WERI-Rb-1 (cell line): ENCODE measurements around the gene MEGF11.

Source experiments
- DNase-seq: peaks from one replicate; pipeline ENCODE4 v3.0.0-alpha.2; 2020
- H3K27ac ChIP-seq: fragments of 250-450 bp; sonication (Bioruptor Pico); 2 replicates; pipeline ENCODE4 v1.5.1; 2020; ENCODE audit warnings: mild to moderate bottlenecking, moderate library complexity
- H3K27me3 ChIP-seq: fragments of 250-450 bp; sonication (Bioruptor Pico); 2 replicates; pipeline ENCODE4 v1.5.1; 2021; ENCODE audit warnings: mild to moderate bottlenecking, low read depth, moderate library complexity; ENCODE audit not compliant: insufficient read depth, severe bottlenecking
- H3K36me3 ChIP-seq: fragments of 250-450 bp; sonication (Bioruptor Pico); 2 replicates; pipeline ENCODE4 v1.5.1; 2020; ENCODE audit warnings: mild to moderate bottlenecking, moderate library complexity
- H3K4me3 ChIP-seq: 2 replicates; pipeline ENCODE4 v1.5.1; 2011; ENCODE audit warnings: low read depth, mild to moderate bottlenecking, control low read depth, low read length
- H3K9me3 ChIP-seq: fragments of 250-450 bp; sonication (Bioruptor Pico); 2 replicates; pipeline ENCODE4 v1.5.1; 2021; ENCODE audit warnings: mild to moderate bottlenecking, moderate library complexity; ENCODE audit not compliant: severe bottlenecking
- CTCF ChIP-seq: IDR thresholded peaks from 2 replicates; pipeline ENCODE4 v1.5.1; 2011; ENCODE audit warnings: low read depth, mild to moderate bottlenecking, control low read depth, inconsistent platforms, low read length

MEGF11 gene

GRCh38 chr15:66220601-66221000, 32.9 kb downstream of the MEGF11 start:
- Histone ChIP-seq H3K27ac (no peak overlapping the region), H3K36me3 (no peaks in the 10 kb centered on the region), H3K4me3 (no peak overlapping the region), H3K27me3 (no peaks in the 10 kb centered on the region), H3K9me3 (no peaks in the 10 kb centered on the region)
- TF ChIP-seq CTCF: 0 out of 2 replicates have a peak, but pooled peaks have one; percentile 4
- no peak for DNase-seq

DNA sequence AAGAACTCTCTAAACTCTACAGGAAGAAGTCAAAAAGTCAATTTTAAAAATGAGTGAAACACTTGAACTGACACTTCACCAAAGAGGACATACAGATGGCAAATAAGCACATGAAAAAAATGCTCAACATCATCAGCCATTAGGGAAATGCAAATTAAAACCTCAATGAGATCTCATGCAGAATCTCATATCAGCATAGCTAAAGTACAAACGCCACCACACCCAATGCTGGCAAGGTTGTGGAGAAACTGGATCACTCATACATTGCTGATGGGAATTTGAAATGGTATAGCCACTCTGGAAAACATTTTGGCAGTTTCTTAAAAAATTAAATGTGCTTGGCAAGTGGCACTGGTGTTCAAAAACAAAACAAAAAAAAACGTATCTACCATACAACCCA, 34.2 kb downstream of the MEGF11 start:
- no peaks in the 10 kb centered on the region for H3K36me3 ChIP-seq
- no peaks in the 10 kb centered on the region for H3K27me3 ChIP-seq
- TF ChIP-seq CTCF: no peak
- H3K9me3 ChIP-seq: no peaks in the 10 kb centered on the region
- H3K27ac ChIP-seq: no peak overlapping the region
- DNase-seq: no peak
- H3K4me3 ChIP-seq: no peak overlapping the region

GRCh38 chr15:66216806-66217205, 36.7 kb downstream of the MEGF11 start:
- Histone ChIP-seq H3K9me3 (no peaks in the 10 kb centered on the region), H3K27me3 (no peaks in the 10 kb centered on the region), H3K27ac (no peak overlapping the region), H3K4me3 (no peak overlapping the region), H3K36me3 (no peaks in the 10 kb centered on the region)
- TF ChIP-seq CTCF: no peak
- DNase-seq: no peak

DNA sequence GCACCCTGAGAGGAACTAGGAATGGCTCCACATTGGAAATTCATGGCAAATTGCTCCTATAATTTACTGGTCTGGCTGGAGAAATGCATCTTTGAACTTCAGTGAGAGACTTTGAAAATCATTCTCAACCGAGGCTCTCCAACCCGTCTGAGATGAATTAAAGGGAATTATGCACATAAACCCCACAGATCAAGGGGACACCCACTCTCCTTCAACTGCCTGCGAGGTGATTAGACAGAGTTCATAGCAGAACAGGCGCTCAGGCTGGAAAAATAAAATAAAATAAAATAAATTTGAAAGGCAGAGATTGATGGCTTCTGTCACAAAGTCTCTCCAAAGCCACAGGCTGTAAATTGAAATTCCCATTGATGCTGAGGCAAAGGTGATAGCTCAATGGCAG, 37.7 kb downstream of the MEGF11 start:
- no peaks in the 10 kb centered on the region for H3K27me3 ChIP-seq
- no peak for DNase-seq
- H3K27ac ChIP-seq: no peak overlapping the region
- no peaks in the 10 kb centered on the region for H3K36me3 ChIP-seq
- H3K4me3 ChIP-seq: no peak overlapping the region
- TF ChIP-seq CTCF: no peak
- H3K9me3 ChIP-seq: no peaks in the 10 kb centered on the region

- Histone ChIP-seq H3K4me3 (no peak overlapping the region), H3K27me3 (no peaks in the 10 kb centered on the region), H3K36me3 (no peaks in the 10 kb centered on the region), H3K9me3 (no peaks in the 10 kb centered on the region), H3K27ac (no peak overlapping the region)
- no peak for TF ChIP-seq CTCF
- no peak for DNase-seq
Measured at GRCh38 chr15:66214246-66214645, 39.3 kb downstream of the MEGF11 start.

- Histone ChIP-seq H3K27me3 (no peaks in the 10 kb centered on the region), H3K27ac (no peak overlapping the region), H3K4me3 (no peak overlapping the region), H3K36me3 (no peaks in the 10 kb centered on the region), H3K9me3 (no peaks in the 10 kb centered on the region)
- TF ChIP-seq CTCF: no peak
- DNase-seq: no peak
Measured at GRCh38 chr15:66212563-66212921, 41.0 kb downstream of the MEGF11 start.
